HCT116 (cell line): Measurements from ENCODE around the gene CHST9. TPM values are rescaled to one million over a fixed set of nuclear protein-coding genes. Genes with fewer than 3 reads are reported as not detected.

ENCODE experiments used
- ATAC-seq: fragments of 200-7000 bp; cut with Tn5 transposase; 2 replicates; pipeline ENCODE4 v1.9.1; 2020; ENCODE audit warnings: mild to moderate bottlenecking, moderate library complexity
- BruUV-seq: library from RNA; stranded (reverse); fragments of 400-500 nt; replicated peaks from 2 replicates; lab custom pipeline; 2021; lab: Mats Ljungman, UMichigan
- CTCF ChIA-PET: fragments of 300-600 bp; sonication (Branson Sonifier 250); formaldehyde crosslinking; loops from one replicate; lab custom pipeline; 2021; ENCODE audit warnings: antibody characterized with exemption; lab: Charles Lee
- POLR2A ChIA-PET: fragments of 300-600, 350-600 bp; sonication (Branson Sonifier 250); formaldehyde crosslinking; loops from one replicate; lab custom pipeline; 2021; ENCODE audit warnings: antibody characterized with exemption; lab: Charles Lee
- RAD21 ChIA-PET, 2 experiments: fragments of 300-600 bp; sonication (Branson Sonifier 250); formaldehyde crosslinking; loops; one replicate each; lab custom pipeline; 2023; ENCODE audit warnings: low total read pairs in 2 of 2; ENCODE audit not compliant: uncharacterized antibody in 2 of 2, unreplicated experiment in 2 of 2, low non-redundant PET in 1 of 2; lab: Charles Lee
- DNase-seq: peaks from one replicate; pipeline ENCODE4 v3.0.0-alpha.2; 2010; ENCODE audit warnings: low read depth, low spot score
- H2AFZ ChIP-seq: fragments of 200-600 bp; shearing (Covaris generic), sonication (generic); 2 replicates; pipeline ENCODE4 v1.6.1; 2017; ENCODE audit warnings: low read depth, mixed run types, mixed read lengths, antibody characterized with exemption, low read length; ENCODE audit not compliant: poor library complexity, severe bottlenecking
- H3K27ac ChIP-seq: 2 replicates; pipeline ENCODE4 v1.5.1; 2012; ENCODE audit warnings: low read depth, low read length
- H3K27me3 ChIP-seq: fragments of 200-600 bp; sonication (generic); 2 replicates; pipeline ENCODE4 v1.6.1; 2016; ENCODE audit warnings: mixed run types, low read length, mixed read lengths; ENCODE audit not compliant: insufficient read depth
- H3K36me3 ChIP-seq, 2 experiments: fragments of 200-500 bp in 1 of 2; fragments of 200-600 bp in 1 of 2; sonication (Bioruptor generic) in 1 of 2; sonication (generic) in 1 of 2; 2 replicates each; pipeline versions ENCODE4 v1.5.1 to v1.6.1; 2014 to 2016; ENCODE audit warnings: low read length in 2 of 2, inconsistent platforms in 1 of 2, mixed read lengths in 1 of 2, mixed run types in 1 of 2; ENCODE audit not compliant: insufficient read depth in 2 of 2, control insufficient read depth in 1 of 2
- H3K4me1 ChIP-seq, 2 experiments: fragments of 200-600 bp in 1 of 2; sonication (generic) in 1 of 2; 2 replicates each; pipeline versions ENCODE4 v1.5.1 to v1.6.1; 2012 to 2017; ENCODE audit warnings: low read length in 2 of 2, inconsistent platforms in 1 of 2, mild to moderate bottlenecking in 1 of 2, mixed read lengths in 1 of 2, mixed run types in 1 of 2, moderate library complexity in 1 of 2; ENCODE audit not compliant: insufficient read depth in 2 of 2, control insufficient read depth in 1 of 2
- H3K4me2 ChIP-seq: fragments of 200-600 bp; sonication (generic); 2 replicates; pipeline ENCODE4 v1.6.1; 2017; ENCODE audit warnings: mixed run types, low read length, mixed read lengths
- H3K4me3 ChIP-seq, 2 experiments: fragments of 200-600 bp in 1 of 2; sonication (generic) in 1 of 2; replicated peaks in 1 of 2; 2 replicates each; pipeline ENCODE4 v1.5.1; 2011 to 2016; ENCODE audit warnings: low read length in 2 of 2, control low read depth in 1 of 2, low read depth in 1 of 2, mild to moderate bottlenecking in 1 of 2, mixed read lengths in 1 of 2, mixed run types in 1 of 2
- H3K79me2 ChIP-seq: fragments of 200-600 bp; sonication (generic); 2 replicates; pipeline ENCODE4 v1.6.1; 2017; ENCODE audit warnings: mild to moderate bottlenecking, mixed run types, low read length, moderate library complexity, mixed read lengths; ENCODE audit not compliant: insufficient read depth
- H3K9ac ChIP-seq: fragments of 200-600 bp; sonication (generic); 2 replicates; pipeline ENCODE4 v1.6.1; 2016; ENCODE audit warnings: low read length, mixed read lengths
- H3K9me2 ChIP-seq: fragments of 200-600 bp; sonication (generic), shearing (Covaris generic); 2 replicates; pipeline ENCODE4 v1.6.1; 2017; ENCODE audit warnings: mixed run types, mild to moderate bottlenecking, moderate library complexity; ENCODE audit not compliant: insufficient read depth
- H3K9me3 ChIP-seq, 2 experiments: fragments of 200-500 bp in 1 of 2; fragments of 200-600 bp in 1 of 2; sonication (Bioruptor generic) in 1 of 2; sonication (generic) in 1 of 2; 2 replicates each; pipeline ENCODE4 v1.6.1; 2014 to 2017; ENCODE audit warnings: low read length in 2 of 2, mixed read lengths in 2 of 2, inconsistent platforms in 1 of 2, low read depth in 1 of 2, mild to moderate bottlenecking in 1 of 2, mixed run types in 1 of 2, moderate library complexity in 1 of 2; ENCODE audit not compliant: control insufficient read depth in 1 of 2, insufficient read depth in 1 of 2
- H4K20me1 ChIP-seq: fragments of 200-600 bp; sonication (generic), shearing (Covaris generic); 2 replicates; pipeline ENCODE4 v1.6.1; 2017; ENCODE audit warnings: mixed run types, mild to moderate bottlenecking, moderate library complexity; ENCODE audit not compliant: insufficient read depth
- ATF3 ChIP-seq: IDR thresholded peaks from 2 replicates; pipeline ENCODE4 v1.6.1; 2012
- EGR1 ChIP-seq: IDR thresholded peaks from 2 replicates; pipeline ENCODE4 v1.6.1; 2012; ENCODE audit warnings: low read depth
- ELF1 ChIP-seq: IDR thresholded peaks from 2 replicates; pipeline ENCODE4 v1.6.1; 2012; ENCODE audit warnings: low read depth, borderline replicate concordance
- JUND ChIP-seq: IDR thresholded peaks from 2 replicates; pipeline ENCODE4 v1.6.1; 2012
- ZBTB33 ChIP-seq: IDR thresholded peaks from 2 replicates; pipeline ENCODE4 v1.6.1; 2011; ENCODE audit warnings: mild to moderate bottlenecking, low read length, moderate library complexity; ENCODE audit not compliant: insufficient replicate concordance; ENCODE audit errors: extremely low read depth
- ZFX ChIP-seq: fragments of 450-650 bp; IDR thresholded peaks from 2 replicates; pipeline ENCODE4 v1.6.1; 2017
- intact Hi-C: fragments of 100-400 bp; cut with micrococcal nuclease; formaldehyde crosslinking; loops from 2 replicates; pipeline ENCODE4 v1.10.0; 2022
- total RNA-seq: library from RNA; stranded (reverse); gene quantifications from one replicate; pipeline ENCODE4 v1.2.1, GENCODE V29; 2021; ENCODE audit not compliant: unreplicated experiment

CHST9 gene
- total RNA-seq, 1 experiment from 2014 or later: not detected

GRCh38 chr18:27181726-27182125 lies 3.4 kb downstream of the CHST9 start:
- no peaks in the 10 kb centered on the region for H3K4me1 ChIP-seq
- no peak overlapping the region for H3K27ac ChIP-seq
- no peak overlapping the region for H3K4me2 ChIP-seq
- H3K9me2 ChIP-seq: no peaks in the 10 kb centered on the region
- H3K9ac ChIP-seq: no peak overlapping the region
- intact Hi-C loops: no loop called here
- H2AFZ ChIP-seq: no peak overlapping the region
- H4K20me1 ChIP-seq: no peaks in the 10 kb centered on the region
- RAD21 ChIA-PET: no interaction called here
- ATAC-seq: no peak
- POLR2A ChIA-PET: no interaction called here
- no TSS peak for BruUV-seq
- no peaks in the 10 kb centered on the region for H3K36me3 ChIP-seq
- no peaks in the 10 kb centered on the region for H3K79me2 ChIP-seq
- DNase-seq: no peak
- CTCF ChIA-PET: no interaction called here
- no peak overlapping the region for H3K4me3 ChIP-seq
- H3K9me3 ChIP-seq: no peaks in the 10 kb centered on the region
- TF ChIP-seq EGR1: no peak
- H3K27me3 ChIP-seq: no peaks in the 10 kb centered on the region

- Histone ChIP-seq H3K36me3 (no peaks in the 10 kb centered on the region), H3K4me3 (no peak overlapping the region), H2AFZ (no peak overlapping the region), H3K27ac (no peak overlapping the region), H3K9ac (no peak overlapping the region), H3K9me2 (no peaks in the 10 kb centered on the region), H3K4me2 (no peak overlapping the region), H3K79me2 (no peaks in the 10 kb centered on the region), H4K20me1 (no peaks in the 10 kb centered on the region), H3K4me1 (no peaks in the 10 kb centered on the region), H3K9me3 (no peaks in the 10 kb centered on the region), H3K27me3 (no peaks in the 10 kb centered on the region)
- POLR2A ChIA-PET: no interaction called here
- CTCF ChIA-PET: no interaction called here
- no TSS peak for BruUV-seq
- intact Hi-C loops: no loop called here
- TF ChIP-seq EGR1 (no peak), ELF1 (no peak), ATF3 (no peak), ZFX (no peak), ZBTB33 (no peak), JUND (no peak)
- DNase-seq: no peak
- no peak for ATAC-seq
- RAD21 ChIA-PET: no interaction called here
Observed at GRCh38 chr18:27178424-27178823, 6.7 kb downstream of the CHST9 start.
